A673 (cell line): Measurements from ENCODE around the gene FIGN.

ENCODE experiments used
- CTCF ChIP-seq: fragments of 300-800, 200-600 bp; sonication (generic); conservative IDR thresholded peaks from 2 replicates; pipeline ENCODE4 v1.5.1; 2017; ENCODE audit warnings: low read depth, mild to moderate bottlenecking, antibody characterized with exemption, low read length, moderate library complexity, mixed read lengths
- EZH2 ChIP-seq: fragments of 200-600 bp; sonication (generic); IDR thresholded peaks from 2 replicates; pipeline ENCODE4 v1.6.1; 2017; ENCODE audit warnings: borderline replicate concordance, low read depth, mild to moderate bottlenecking, mixed read lengths, antibody characterized with exemption, low read length; ENCODE audit not compliant: poor library complexity, severe bottlenecking

- TF ChIP-seq CTCF (no peak), EZH2 (no peak)
Observed at GRCh38 chr2:163697429-163697828, 38.4 kb downstream of the FIGN start.
